GM19023 (cell line): Measurements from ENCODE around the gene PGK2.

ENCODE experiments used
- ATAC-seq: cut with Tn5 transposase; IDR thresholded peaks from one replicate; pipeline ENCODE4 v1.9.1; 2021; ENCODE audit warnings: mild to moderate bottlenecking, moderate library complexity; ENCODE audit not compliant: unreplicated experiment

The PGK2 gene

DNA sequence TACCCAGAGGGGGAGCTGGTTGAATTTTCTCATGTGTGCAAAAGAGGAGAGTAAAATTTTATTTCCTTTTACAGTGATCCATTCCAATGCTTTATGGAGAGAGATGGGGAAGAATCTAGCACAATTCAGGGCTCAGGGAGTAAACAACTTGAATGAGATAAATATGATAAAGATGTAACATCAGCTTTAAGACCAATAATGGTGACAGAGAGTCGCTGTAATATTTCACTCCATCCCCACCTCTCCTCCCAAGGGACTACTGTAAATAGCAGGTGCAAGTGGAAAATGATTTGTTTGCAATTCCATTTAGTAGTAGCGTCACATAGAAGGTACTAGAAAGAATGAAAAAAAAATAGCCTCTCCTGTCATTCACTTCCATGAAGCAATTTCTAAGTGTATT, 47.7 kb downstream of the PGK2 start:
- no peak for ATAC-seq

DNA sequence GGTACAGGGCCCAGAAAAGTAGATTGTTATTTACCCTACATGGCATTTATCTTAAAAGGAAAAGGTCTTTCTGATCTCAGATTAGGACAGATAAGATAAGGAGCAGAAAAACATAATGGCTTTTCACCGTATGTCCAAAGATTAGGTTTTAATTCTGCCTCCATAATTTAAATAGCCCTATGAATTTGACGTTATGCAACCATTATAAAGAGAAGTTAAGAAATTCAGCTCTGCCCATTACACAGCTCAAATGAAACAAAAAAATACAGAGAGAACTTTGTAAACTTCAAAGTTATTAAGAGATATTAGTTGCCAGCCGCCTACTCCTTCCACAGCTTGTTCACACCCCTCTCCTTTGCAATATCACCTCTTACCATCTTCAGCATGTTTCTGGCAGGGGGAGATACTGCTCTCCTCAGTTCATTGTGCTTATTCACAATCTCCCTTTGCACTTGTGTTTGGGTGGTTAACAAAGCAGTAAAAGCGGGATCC, 51.0 kb downstream of the PGK2 start:
- ATAC-seq = no peak
